Astrocyte (in vitro differentiated cells and primary cell): ENCODE measurements around the gene CD320. TPM values are rescaled to one million over a fixed set of nuclear protein-coding genes. Genes with fewer than 3 reads are reported as not detected.

Source experiments
- DNase-seq: peaks from one replicate; pipeline ENCODE4 v3.0.0-alpha.2; 2010; ENCODE audit warnings: low read depth
- FAIRE-seq: peaks from 2 replicates; lab custom pipeline; 2011; peaks lifted over from hg19 to GRCh38; lab: Jason Lieb, UNC
- H2AFZ ChIP-seq: 2 replicates; pipeline ENCODE4 v1.6.0; 2012; ENCODE audit warnings: low read depth, low read length, inconsistent platforms
- H3K27ac ChIP-seq: 2 replicates; pipeline ENCODE4 v1.5.1; 2011; ENCODE audit warnings: low read depth, low read length, inconsistent platforms
- H3K27me3 ChIP-seq: 2 replicates; pipeline ENCODE4 v1.6.0; 2011; ENCODE audit warnings: low read length, inconsistent platforms; ENCODE audit not compliant: insufficient read depth
- H3K36me3 ChIP-seq: 2 replicates; pipeline ENCODE4 v1.5.1; 2011; ENCODE audit warnings: low read length, inconsistent platforms; ENCODE audit not compliant: insufficient read depth
- H3K4me1 ChIP-seq: 2 replicates; pipeline ENCODE4 v1.5.1; 2011; ENCODE audit warnings: low read length, inconsistent platforms; ENCODE audit not compliant: insufficient read depth
- H3K4me2 ChIP-seq: 2 replicates; pipeline ENCODE4 v1.6.0; 2012; ENCODE audit warnings: low read length, inconsistent platforms
- H3K4me3 ChIP-seq: 2 replicates; pipeline ENCODE4 v1.5.1; 2011; ENCODE audit warnings: low read depth, mild to moderate bottlenecking, low read length, inconsistent platforms; ENCODE audit not compliant: insufficient read depth
- H3K79me2 ChIP-seq: 2 replicates; pipeline ENCODE4 v1.6.0; 2012; ENCODE audit warnings: mild to moderate bottlenecking, low read length, inconsistent platforms; ENCODE audit not compliant: insufficient read depth
- H3K9ac ChIP-seq: 2 replicates; pipeline ENCODE4 v1.6.0; 2012; ENCODE audit warnings: mild to moderate bottlenecking, low read length, inconsistent platforms
- H3K9me3 ChIP-seq: 2 replicates; pipeline ENCODE4 v1.5.1; 2012; ENCODE audit warnings: low read depth, mild to moderate bottlenecking, low read length, inconsistent platforms; ENCODE audit not compliant: insufficient read depth
- H4K20me1 ChIP-seq: 2 replicates; pipeline ENCODE4 v1.6.0; 2012; ENCODE audit warnings: low read length, inconsistent platforms; ENCODE audit not compliant: insufficient read depth
- H3K27ac Mint-ChIP-seq: one replicate; pipeline ENCODE4 v1.8.0; 2021; ENCODE audit warnings: mild to moderate bottlenecking, mixed read lengths; ENCODE audit not compliant: unreplicated experiment
- H3K27me3 Mint-ChIP-seq: one replicate; pipeline ENCODE4 v1.8.0; 2021; ENCODE audit warnings: low read depth, mixed read lengths; ENCODE audit not compliant: unreplicated experiment
- H3K36me3 Mint-ChIP-seq: one replicate; pipeline ENCODE4 v1.8.0; 2021; ENCODE audit warnings: low read depth, mixed read lengths; ENCODE audit not compliant: unreplicated experiment
- H3K4me1 Mint-ChIP-seq: one replicate; pipeline ENCODE4 v1.8.0; 2021; ENCODE audit warnings: low read depth, mixed read lengths; ENCODE audit not compliant: unreplicated experiment
- H3K4me3 Mint-ChIP-seq: one replicate; pipeline ENCODE4 v1.8.0; 2021; ENCODE audit warnings: mild to moderate bottlenecking, moderate library complexity, mixed read lengths; ENCODE audit not compliant: unreplicated experiment
- H3K9me3 Mint-ChIP-seq: one replicate; pipeline ENCODE4 v1.8.0; 2021; ENCODE audit warnings: mild to moderate bottlenecking, mixed read lengths; ENCODE audit not compliant: unreplicated experiment
- EZH2 ChIP-seq: IDR thresholded peaks from 2 replicates; pipeline ENCODE4 v1.6.1; 2012; ENCODE audit warnings: mild to moderate bottlenecking, low read length, inconsistent platforms; ENCODE audit not compliant: insufficient read depth
- total RNA-seq: library from RNA; stranded (reverse); gene quantifications from 2 replicates; pipeline ENCODE4 v1.2.1, GENCODE V29; 2021
- TF ChIP-seq, protein P1 (sequence below): IDR thresholded peaks from 2 replicates; pipeline ENCODE4 v1.5.1; 2011; ENCODE audit warnings: low read depth, mild to moderate bottlenecking, inconsistent platforms, low read length, moderate library complexity; ENCODE audit not compliant: insufficient read depth

Gene CD320
- total RNA-seq, 1 donor from 2014 or later: 42.2 TPM

GRCh38 chr19:8323781-8324185 is 15.6 kb upstream of the CD320 start:
- no peak overlapping the region for H3K9ac ChIP-seq
- no peak overlapping the region for H3K4me3 ChIP-seq
- H3K27ac Mint-ChIP-seq: peak overlapping the region; percentile 3
- no peak overlapping the region for H2AFZ ChIP-seq
- peak overlapping the region; percentile 100 for H3K4me2 ChIP-seq
- peak overlapping the region; percentile 100 for H3K4me3 Mint-ChIP-seq
- H3K27me3 ChIP-seq: no peaks in the 10 kb centered on the region
- H4K20me1 ChIP-seq: peaks cover 33% of the 10 kb centered on the region
- H3K9me3 ChIP-seq: peaks cover 5% of the 10 kb centered on the region
- TF ChIP-seq, protein P1, sequence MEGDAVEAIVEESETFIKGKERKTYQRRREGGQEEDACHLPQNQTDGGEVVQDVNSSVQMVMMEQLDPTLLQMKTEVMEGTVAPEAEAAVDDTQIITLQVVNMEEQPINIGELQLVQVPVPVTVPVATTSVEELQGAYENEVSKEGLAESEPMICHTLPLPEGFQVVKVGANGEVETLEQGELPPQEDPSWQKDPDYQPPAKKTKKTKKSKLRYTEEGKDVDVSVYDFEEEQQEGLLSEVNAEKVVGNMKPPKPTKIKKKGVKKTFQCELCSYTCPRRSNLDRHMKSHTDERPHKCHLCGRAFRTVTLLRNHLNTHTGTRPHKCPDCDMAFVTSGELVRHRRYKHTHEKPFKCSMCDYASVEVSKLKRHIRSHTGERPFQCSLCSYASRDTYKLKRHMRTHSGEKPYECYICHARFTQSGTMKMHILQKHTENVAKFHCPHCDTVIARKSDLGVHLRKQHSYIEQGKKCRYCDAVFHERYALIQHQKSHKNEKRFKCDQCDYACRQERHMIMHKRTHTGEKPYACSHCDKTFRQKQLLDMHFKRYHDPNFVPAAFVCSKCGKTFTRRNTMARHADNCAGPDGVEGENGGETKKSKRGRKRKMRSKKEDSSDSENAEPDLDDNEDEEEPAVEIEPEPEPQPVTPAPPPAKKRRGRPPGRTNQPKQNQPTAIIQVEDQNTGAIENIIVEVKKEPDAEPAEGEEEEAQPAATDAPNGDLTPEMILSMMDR: no peak
- TF ChIP-seq EZH2: no peak
- no peak overlapping the region for H3K27ac ChIP-seq
- H3K4me1 ChIP-seq: peaks cover 22% of the 10 kb centered on the region
- H3K27me3 Mint-ChIP-seq: peaks cover 4% of the 10 kb centered on the region
- peaks cover 10% of the 10 kb centered on the region for H3K36me3 ChIP-seq
- H3K36me3 Mint-ChIP-seq: peaks cover 8% of the 10 kb centered on the region
- no peak for FAIRE-seq
- H3K79me2 ChIP-seq: peaks cover 47% of the 10 kb centered on the region
- H3K4me1 Mint-ChIP-seq: peaks cover 7% of the 10 kb centered on the region
- no peak for DNase-seq
- H3K9me3 Mint-ChIP-seq: peaks cover 7% of the 10 kb centered on the region

DNA sequence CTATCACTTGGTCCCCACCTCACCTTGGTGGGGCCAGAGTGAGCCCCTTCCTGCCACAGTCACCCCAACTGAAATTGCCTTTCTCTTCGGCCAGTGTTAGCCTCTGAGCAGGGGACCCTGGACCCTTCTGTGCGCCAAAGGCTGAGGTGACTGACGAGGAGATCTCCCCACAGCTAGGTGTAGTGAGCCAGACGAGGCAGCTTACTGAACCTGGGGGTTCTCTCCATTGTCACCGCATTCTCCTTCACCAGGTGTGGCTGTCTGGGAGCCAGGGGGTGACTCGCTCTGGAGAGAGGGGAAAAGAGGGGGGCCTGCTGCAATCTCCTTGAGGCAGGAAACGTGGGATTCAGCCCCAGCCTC is 14.5 kb upstream of the CD320 start:
- peak overlapping the region; percentile 97 for H3K4me3 ChIP-seq
- H2AFZ ChIP-seq: no peak overlapping the region
- no peak overlapping the region for H3K27ac ChIP-seq
- H3K79me2 ChIP-seq: peaks cover 47% of the 10 kb centered on the region
- H3K4me2 ChIP-seq: peak overlapping the region; percentile 100
- no peak for FAIRE-seq
- Mint-ChIP-seq H3K27ac (peak overlapping the region; percentile 100), H3K9me3 (peaks cover 5% of the 10 kb centered on the region), H3K4me1 (peaks cover 7% of the 10 kb centered on the region), H3K4me3 (peak overlapping the region; percentile 100), H3K36me3 (peaks cover 8% of the 10 kb centered on the region), H3K27me3 (no peaks in the 10 kb centered on the region)
- H4K20me1 ChIP-seq: peaks cover 33% of the 10 kb centered on the region
- no peak for DNase-seq
- TF ChIP-seq, protein P1: no peak
- no peak for TF ChIP-seq EZH2
- no peaks in the 10 kb centered on the region for H3K27me3 ChIP-seq
- peaks cover 5% of the 10 kb centered on the region for H3K9me3 ChIP-seq
- peaks cover 10% of the 10 kb centered on the region for H3K36me3 ChIP-seq
- peak overlapping the region; percentile 100 for H3K9ac ChIP-seq
- H3K4me1 ChIP-seq: peaks cover 22% of the 10 kb centered on the region

- Mint-ChIP-seq H3K9me3 (peaks cover 5% of the 10 kb centered on the region), H3K4me1 (peaks cover 7% of the 10 kb centered on the region), H3K27me3 (no peaks in the 10 kb centered on the region), H3K27ac (peak overlapping the region; percentile 100), H3K36me3 (peaks cover 8% of the 10 kb centered on the region), H3K4me3 (peak overlapping the region; percentile 100)
- no peak for DNase-seq
- Histone ChIP-seq H3K4me2 (peak overlapping the region; percentile 100), H3K4me3 (peak overlapping the region; percentile 97), H2AFZ (no peak overlapping the region), H3K27ac (peak overlapping the region; percentile 77), H3K9me3 (peaks cover 5% of the 10 kb centered on the region), H3K9ac (peak overlapping the region; percentile 100), H3K36me3 (peaks cover 10% of the 10 kb centered on the region), H4K20me1 (peaks cover 33% of the 10 kb centered on the region), H3K79me2 (peaks cover 47% of the 10 kb centered on the region), H3K4me1 (peaks cover 22% of the 10 kb centered on the region), H3K27me3 (no peaks in the 10 kb centered on the region)
- TF ChIP-seq, protein P1: no peak
- TF ChIP-seq EZH2: no peak
- no peak for FAIRE-seq
Measured at GRCh38 chr19:8321986-8322637, 14.0 kb upstream of the CD320 start.
